Pulmonary artery endothelial cell (primary cell): Measurements from ENCODE around the gene CHMP2B. TPM values are rescaled to one million over a fixed set of nuclear protein-coding genes. Genes with fewer than 3 reads are reported as not detected.

ENCODE experiments used
- total RNA-seq: library from RNA; depleted of rRNA; stranded (reverse); fragments of >200 nt; gene quantifications from 2 replicates; pipeline ENCODE4 v1.2.3, GENCODE V29; 2014

Gene CHMP2B
- total RNA-seq, 1 donor from 2014 or later, result 18.7 TPM

Other genes starting within 250 kb of the CHMP2B start
- 0.13 and 5.0 TPM in 2 replicates for gene VGLL3, start 236.2 kb upstream of the CHMP2B start, total RNA-seq
- not detected in 2 replicates for gene POU1F1, start 49.3 kb downstream of the CHMP2B start, total RNA-seq